Measurements from ENCODE around the gene SV2C.

The SV2C gene

DNA sequence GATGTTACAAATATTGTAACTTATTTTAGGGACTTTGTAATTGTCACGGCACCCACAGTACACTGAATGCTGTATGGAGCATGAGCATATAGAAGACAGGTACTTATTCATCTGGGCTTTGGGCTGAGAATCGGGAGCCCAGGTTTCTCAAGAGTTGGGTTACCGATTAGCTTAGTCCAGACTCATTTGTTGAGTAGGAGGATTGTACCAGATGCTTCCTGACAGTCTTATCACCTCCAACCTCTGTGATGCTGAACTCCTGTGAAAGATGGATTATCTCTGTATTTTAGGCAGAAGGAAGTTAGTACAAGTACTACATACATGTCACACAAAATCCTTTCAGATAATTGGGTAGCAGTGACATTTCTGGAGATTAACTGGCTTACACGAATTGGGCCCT is 79.2 kb downstream of the SV2C start:
- Histone ChIP-seq H3K4me1 (ENCODE audit: control insufficient read depth, insufficient read depth, low read length, poor library complexity, severe bottlenecking) (no peaks in the 10 kb centered on the region), H3K27me3 (replicated peaks; ENCODE audit: control insufficient read depth, insufficient read depth, low read length, poor library complexity, severe bottlenecking) (no peaks in the 10 kb centered on the region), H3K36me3 (ENCODE audit: control insufficient read depth, insufficient read depth, low read length) (no peaks in the 10 kb centered on the region), H3K9me3 (ENCODE audit: control insufficient read depth, low read length) (no peaks in the 10 kb centered on the region), H3K4me3 (ENCODE audit: insufficient read depth, low read depth, low read length, poor library complexity, severe bottlenecking) (no peak overlapping the region), H3K27ac (ENCODE audit: insufficient read depth, low read length, poor library complexity, severe bottlenecking) (no peak overlapping the region)
- DNase-seq = no peak

DNA sequence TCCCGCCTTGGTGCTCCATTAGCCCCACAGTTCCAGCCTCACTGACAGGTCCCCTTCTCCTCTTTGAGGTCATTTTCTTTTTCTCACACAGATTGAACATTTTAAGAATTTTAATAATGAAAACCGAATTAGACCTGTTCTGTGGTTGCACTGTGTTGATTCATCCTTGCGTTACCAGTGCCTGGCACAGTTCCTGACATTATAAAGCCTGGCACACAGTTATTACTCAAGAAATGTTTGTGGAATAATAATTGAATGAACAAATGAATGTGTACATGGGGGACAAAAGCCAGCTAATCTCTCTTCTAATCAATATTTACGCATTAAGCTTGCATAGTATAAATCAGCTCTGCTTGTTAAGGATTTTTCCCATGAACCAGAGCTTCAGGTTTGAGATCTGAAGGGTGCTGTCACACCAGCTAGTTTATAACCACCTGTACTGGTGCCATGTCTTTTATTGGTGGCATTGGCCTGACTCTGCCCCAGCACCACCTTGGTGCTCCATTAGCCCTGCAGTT is 80.0 kb downstream of the SV2C start:
- Histone ChIP-seq H3K27ac (ENCODE audit: insufficient read depth, low read length, poor library complexity, severe bottlenecking) (no peak overlapping the region), H3K4me3 (ENCODE audit: insufficient read depth, low read depth, low read length, poor library complexity, severe bottlenecking) (no peak overlapping the region), H3K27me3 (replicated peaks; ENCODE audit: control insufficient read depth, insufficient read depth, low read length, poor library complexity, severe bottlenecking) (no peaks in the 10 kb centered on the region), H3K4me1 (ENCODE audit: control insufficient read depth, insufficient read depth, low read length, poor library complexity, severe bottlenecking) (no peaks in the 10 kb centered on the region), H3K9me3 (ENCODE audit: control insufficient read depth, low read length) (no peaks in the 10 kb centered on the region), H3K36me3 (ENCODE audit: control insufficient read depth, insufficient read depth, low read length) (no peaks in the 10 kb centered on the region)
- no peak for DNase-seq

DNA sequence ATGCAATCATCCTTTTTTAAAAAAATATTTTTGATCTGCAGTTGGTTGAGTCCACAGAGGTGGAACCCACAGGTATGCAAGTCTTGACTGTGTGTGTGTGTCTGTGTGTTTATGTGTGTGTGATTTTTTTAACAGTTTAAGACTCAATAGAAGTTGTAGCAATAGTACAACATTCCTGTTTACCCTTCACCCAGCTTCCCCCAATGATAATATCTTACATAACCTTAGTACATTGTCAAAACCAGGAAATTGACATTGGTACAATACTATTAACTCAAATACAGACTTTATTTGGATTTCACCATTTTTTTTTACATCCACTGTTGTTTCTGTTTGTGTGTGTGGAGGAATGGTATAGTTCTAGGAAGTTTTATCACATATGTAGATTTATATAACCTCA is 81.8 kb downstream of the SV2C start:
- no peak overlapping the region for H3K27ac ChIP-seq (ENCODE audit: insufficient read depth, low read length, poor library complexity, severe bottlenecking)
- H3K4me1 ChIP-seq (ENCODE audit: control insufficient read depth, insufficient read depth, low read length, poor library complexity, severe bottlenecking) = no peaks in the 10 kb centered on the region
- H3K27me3 ChIP-seq (replicated peaks; ENCODE audit: control insufficient read depth, insufficient read depth, low read length, poor library complexity, severe bottlenecking) = no peaks in the 10 kb centered on the region
- H3K4me3 ChIP-seq (ENCODE audit: insufficient read depth, low read depth, low read length, poor library complexity, severe bottlenecking) = no peak overlapping the region
- no peaks in the 10 kb centered on the region for H3K9me3 ChIP-seq (ENCODE audit: control insufficient read depth, low read length)
- no peaks in the 10 kb centered on the region for H3K36me3 ChIP-seq (ENCODE audit: control insufficient read depth, insufficient read depth, low read length)
- DNase-seq = no peak

DNA sequence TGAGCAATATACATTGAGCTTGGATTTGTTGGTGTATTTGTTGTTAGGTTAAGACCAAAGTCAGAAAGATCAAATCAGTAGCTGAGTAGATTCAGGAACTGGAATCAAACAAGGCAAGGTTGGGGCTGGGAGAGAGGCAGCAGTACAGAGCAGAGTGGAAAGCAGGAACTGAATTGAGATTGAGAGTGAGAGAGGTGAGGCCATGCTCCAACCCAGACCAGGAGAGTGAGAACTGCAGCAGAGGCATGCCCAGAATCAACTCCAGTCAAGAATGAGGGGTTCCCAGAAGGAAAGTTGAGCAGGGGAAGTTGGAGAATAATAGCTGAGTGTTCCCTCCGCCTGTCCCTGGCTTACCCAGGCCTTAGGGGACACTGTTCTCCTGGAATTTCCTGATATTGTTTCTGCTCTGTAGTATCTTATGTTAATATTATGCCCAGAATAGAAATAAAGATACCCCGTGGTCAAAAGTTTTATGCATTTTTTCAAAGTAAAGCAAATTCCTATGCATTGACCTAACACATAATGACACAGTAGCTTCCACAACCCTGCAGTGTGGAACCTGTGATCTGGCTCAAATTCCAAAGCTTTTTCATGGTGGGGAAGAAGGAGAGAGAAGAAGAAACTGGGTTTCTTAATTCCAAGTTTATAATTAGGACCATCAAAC is 82.7 kb downstream of the SV2C start:
- DNase-seq = no peak
- no peaks in the 10 kb centered on the region for H3K4me1 ChIP-seq (ENCODE audit: control insufficient read depth, insufficient read depth, low read length, poor library complexity, severe bottlenecking)
- no peak overlapping the region for H3K4me3 ChIP-seq (ENCODE audit: insufficient read depth, low read depth, low read length, poor library complexity, severe bottlenecking)
- H3K27ac ChIP-seq (ENCODE audit: insufficient read depth, low read length, poor library complexity, severe bottlenecking) = no peak overlapping the region
- no peaks in the 10 kb centered on the region for H3K27me3 ChIP-seq (replicated peaks; ENCODE audit: control insufficient read depth, insufficient read depth, low read length, poor library complexity, severe bottlenecking)
- no peaks in the 10 kb centered on the region for H3K9me3 ChIP-seq (ENCODE audit: control insufficient read depth, low read length)
- no peaks in the 10 kb centered on the region for H3K36me3 ChIP-seq (ENCODE audit: control insufficient read depth, insufficient read depth, low read length)

DNA sequence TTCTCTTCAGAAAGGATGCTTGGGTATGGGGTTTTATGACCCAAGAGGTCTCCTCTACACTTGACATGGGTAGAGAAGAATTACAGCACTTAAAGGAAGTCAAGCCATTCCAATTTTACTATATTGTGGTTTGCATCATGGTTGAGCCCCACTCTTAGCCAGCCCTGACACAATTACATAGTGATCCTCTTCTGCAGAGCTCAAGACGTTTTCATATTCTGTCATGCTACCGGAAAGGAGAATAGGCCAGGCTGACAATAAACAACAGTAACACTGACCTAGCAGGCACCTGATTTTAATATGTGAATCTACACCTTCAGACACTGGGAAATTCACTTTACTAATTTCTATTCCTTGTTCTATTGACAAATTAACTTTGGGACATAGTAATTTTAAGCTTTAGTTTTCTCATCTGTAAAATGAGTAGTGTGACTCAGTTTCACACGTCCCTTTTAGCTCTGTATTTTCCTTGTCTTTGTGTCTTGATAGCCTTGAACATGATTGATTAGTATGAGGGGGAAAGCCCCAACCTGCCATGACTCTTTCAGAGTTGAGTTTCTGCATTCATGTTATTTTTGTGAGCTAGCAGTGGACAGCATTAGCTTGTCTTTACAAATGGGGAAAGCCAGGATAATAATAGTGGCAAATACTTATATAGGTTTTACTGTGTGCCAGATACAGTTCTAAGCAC is 83.8 kb downstream of the SV2C start:
- Histone ChIP-seq H3K9me3 (ENCODE audit: control insufficient read depth, low read length) (no peaks in the 10 kb centered on the region), H3K36me3 (ENCODE audit: control insufficient read depth, insufficient read depth, low read length) (no peaks in the 10 kb centered on the region), H3K27me3 (replicated peaks; ENCODE audit: control insufficient read depth, insufficient read depth, low read length, poor library complexity, severe bottlenecking) (no peaks in the 10 kb centered on the region), H3K4me1 (ENCODE audit: control insufficient read depth, insufficient read depth, low read length, poor library complexity, severe bottlenecking) (no peaks in the 10 kb centered on the region), H3K27ac (ENCODE audit: insufficient read depth, low read length, poor library complexity, severe bottlenecking) (no peak overlapping the region), H3K4me3 (ENCODE audit: insufficient read depth, low read depth, low read length, poor library complexity, severe bottlenecking) (no peak overlapping the region)
- no peak for DNase-seq

DNA sequence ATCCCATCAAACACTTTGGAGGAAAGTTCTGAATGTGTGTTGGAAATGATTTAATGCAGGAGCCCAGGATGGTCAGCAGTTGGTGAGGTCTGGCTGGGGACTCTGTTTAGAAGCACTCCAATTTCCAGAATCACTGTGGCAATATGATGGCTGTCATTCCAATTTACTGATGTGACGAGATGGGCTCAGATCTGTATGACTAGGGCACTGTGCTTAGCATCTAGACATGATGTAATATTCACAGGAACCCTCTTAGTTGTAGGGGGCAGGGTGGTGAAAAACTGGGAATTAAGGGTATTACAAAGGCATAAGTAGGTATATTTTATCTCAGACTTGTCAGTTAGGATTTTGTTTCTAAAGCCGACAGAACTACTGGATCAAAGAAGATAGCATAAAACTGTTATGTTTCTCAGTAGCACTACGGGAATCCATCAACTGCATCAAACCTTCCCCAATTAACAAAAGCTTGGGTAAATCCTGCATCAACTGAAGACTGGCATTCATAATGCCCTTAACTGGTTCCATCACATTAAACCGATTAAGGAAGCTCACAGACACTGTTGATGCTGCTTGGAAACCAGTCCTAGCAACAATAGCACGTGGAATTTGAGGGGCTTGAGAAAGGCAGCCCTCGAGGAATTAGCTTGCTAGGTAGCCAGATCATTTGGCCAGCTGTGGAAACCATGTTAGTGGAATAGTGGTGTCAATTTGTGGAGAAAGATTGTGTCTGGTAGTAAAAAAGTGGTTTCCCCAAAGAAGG is 86.1 kb downstream of the SV2C start:
- Histone ChIP-seq H3K27ac (ENCODE audit: insufficient read depth, low read length, poor library complexity, severe bottlenecking) (no peak overlapping the region), H3K36me3 (ENCODE audit: control insufficient read depth, insufficient read depth, low read length) (no peaks in the 10 kb centered on the region), H3K27me3 (replicated peaks; ENCODE audit: control insufficient read depth, insufficient read depth, low read length, poor library complexity, severe bottlenecking) (no peaks in the 10 kb centered on the region), H3K4me1 (ENCODE audit: control insufficient read depth, insufficient read depth, low read length, poor library complexity, severe bottlenecking) (no peaks in the 10 kb centered on the region), H3K9me3 (ENCODE audit: control insufficient read depth, low read length) (no peaks in the 10 kb centered on the region), H3K4me3 (ENCODE audit: insufficient read depth, low read depth, low read length, poor library complexity, severe bottlenecking) (no peak overlapping the region)
- no peak for DNase-seq

DNA sequence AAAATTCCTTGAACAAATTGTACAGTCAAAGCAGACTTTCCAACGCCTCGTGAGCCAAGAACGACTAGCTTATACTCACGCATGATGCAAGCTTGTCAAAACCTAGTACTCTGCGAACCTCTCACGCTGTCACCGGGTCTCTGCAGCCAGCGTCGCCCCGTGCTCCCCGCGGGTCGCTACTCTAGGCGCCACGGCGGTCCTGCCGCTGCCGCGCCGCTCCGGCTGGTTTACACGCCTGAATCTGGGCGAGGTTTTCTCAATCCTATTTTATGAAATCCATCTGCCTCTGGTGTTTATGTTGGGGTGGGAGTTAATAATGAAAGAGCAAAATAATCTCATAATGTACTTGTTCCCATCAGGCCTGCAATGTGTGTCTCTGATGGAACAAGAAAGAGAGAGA is 90.9 kb downstream of the SV2C start:
- Histone ChIP-seq H3K4me3 (ENCODE audit: insufficient read depth, low read depth, low read length, poor library complexity, severe bottlenecking) (no peak overlapping the region), H3K4me1 (ENCODE audit: control insufficient read depth, insufficient read depth, low read length, poor library complexity, severe bottlenecking) (peaks cover 10% of the 10 kb centered on the region), H3K9me3 (ENCODE audit: control insufficient read depth, low read length) (no peaks in the 10 kb centered on the region)

DNA sequence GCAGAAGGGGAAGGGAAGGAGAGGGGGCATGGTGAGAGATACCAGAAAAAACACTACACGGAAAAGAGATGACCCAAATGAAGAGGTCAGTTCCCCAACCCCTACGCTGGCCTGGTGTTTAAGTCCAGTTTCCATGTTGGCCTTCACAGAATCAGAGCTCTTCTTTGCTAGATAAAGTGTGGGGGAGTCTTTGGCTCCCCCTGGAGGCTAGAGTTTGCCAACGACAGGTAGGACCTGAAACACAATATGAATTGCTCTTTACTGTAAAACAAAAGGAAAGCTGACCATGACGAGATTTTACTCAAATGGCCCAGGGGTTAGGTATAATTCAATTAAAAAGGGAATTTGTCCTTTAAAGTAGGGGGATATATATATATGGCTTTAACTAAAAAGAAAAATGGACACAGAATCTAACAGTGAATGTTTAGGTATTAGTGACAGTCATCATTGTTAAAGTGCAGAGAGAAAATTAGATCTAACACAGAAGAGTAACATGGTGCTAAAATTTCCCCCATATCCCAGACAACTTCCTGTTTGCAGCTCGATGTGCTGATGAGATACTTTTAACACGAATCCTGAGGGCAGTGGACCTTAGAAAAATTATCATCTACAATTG is 92.0 kb downstream of the SV2C start:
- no peak overlapping the region for H3K27ac ChIP-seq (ENCODE audit: insufficient read depth, low read length, poor library complexity, severe bottlenecking)
- peaks cover 10% of the 10 kb centered on the region for H3K4me1 ChIP-seq (ENCODE audit: control insufficient read depth, insufficient read depth, low read length, poor library complexity, severe bottlenecking)
- DNase-seq = peak; percentile 4 to 34 (median 15)
- H3K27me3 ChIP-seq (replicated peaks; ENCODE audit: control insufficient read depth, insufficient read depth, low read length, poor library complexity, severe bottlenecking) = no peaks in the 10 kb centered on the region
- H3K9me3 ChIP-seq (ENCODE audit: control insufficient read depth, low read length) = no peaks in the 10 kb centered on the region
- H3K4me3 ChIP-seq (ENCODE audit: insufficient read depth, low read depth, low read length, poor library complexity, severe bottlenecking) = peak overlapping the region; percentile 7
- H3K36me3 ChIP-seq (ENCODE audit: control insufficient read depth, insufficient read depth, low read length) = no peaks in the 10 kb centered on the region

More for the DNA sequence above, 90.9 kb downstream of the SV2C start:
- H3K27me3 ChIP-seq (replicated peaks; ENCODE audit: control insufficient read depth, insufficient read depth, low read length, poor library complexity, severe bottlenecking) = no peaks in the 10 kb centered on the region
- H3K27ac ChIP-seq (ENCODE audit: insufficient read depth, low read length, poor library complexity, severe bottlenecking) = no peak overlapping the region
- no peaks in the 10 kb centered on the region for H3K36me3 ChIP-seq (ENCODE audit: control insufficient read depth, insufficient read depth, low read length)
- no peak for DNase-seq

DNA sequence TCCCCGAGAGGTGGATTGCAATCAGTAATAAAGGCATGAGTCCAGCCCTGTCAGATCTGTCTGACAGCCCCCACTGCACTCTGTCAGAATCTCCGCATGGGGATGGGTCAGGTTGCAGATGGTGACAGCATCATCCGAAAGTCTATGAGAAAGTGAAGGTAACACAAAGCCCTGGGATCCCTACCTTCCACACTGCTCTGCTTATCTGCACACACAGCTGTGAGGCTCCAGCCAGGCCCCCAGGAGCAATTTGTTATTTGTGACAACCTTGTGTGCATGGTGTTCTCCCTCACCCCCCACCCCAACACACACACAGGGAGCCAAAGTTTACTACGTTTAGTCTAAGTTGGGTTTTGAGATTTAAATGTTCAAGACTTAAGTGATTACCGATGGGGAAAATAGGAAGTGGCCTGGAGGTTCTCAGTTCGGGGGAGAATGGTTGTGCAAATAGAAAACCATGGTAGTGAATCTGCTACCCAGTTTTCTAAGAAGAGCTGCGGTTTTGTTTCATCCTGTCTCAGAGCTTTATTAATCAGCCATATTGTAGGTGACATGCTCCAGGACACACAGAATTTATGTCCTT is 92.7 kb downstream of the SV2C start:
- peak overlapping the region; percentile 13 for H3K4me3 ChIP-seq (ENCODE audit: insufficient read depth, low read depth, low read length, poor library complexity, severe bottlenecking)
- no peaks in the 10 kb centered on the region for H3K36me3 ChIP-seq (ENCODE audit: control insufficient read depth, insufficient read depth, low read length)
- peaks cover 10% of the 10 kb centered on the region for H3K4me1 ChIP-seq (ENCODE audit: control insufficient read depth, insufficient read depth, low read length, poor library complexity, severe bottlenecking)
- DNase-seq = no peak
- H3K27me3 ChIP-seq (replicated peaks; ENCODE audit: control insufficient read depth, insufficient read depth, low read length, poor library complexity, severe bottlenecking) = no peaks in the 10 kb centered on the region
- H3K27ac ChIP-seq (ENCODE audit: insufficient read depth, low read length, poor library complexity, severe bottlenecking) = no peak overlapping the region
- H3K9me3 ChIP-seq (ENCODE audit: control insufficient read depth, low read length) = no peaks in the 10 kb centered on the region
